Stimulated activated memory B cell treated with anti-CD40 and anti-IgM and Interleukin-4, amounts not matched to agents 10 μg/mL and 1 μg/mL and 100 μg/mL, for 72 hours (primary cell): Measurements from ENCODE around the gene FAM168A.
"Not testable (repeated sequence)": the region's sequence is repeated elsewhere in the genome, so short reads cannot be mapped to it uniquely, and the experiment has no call there.

ENCODE experiments used
- ATAC-seq: fragments of 150-1000 bp; cut with Tn5 transposase; 2 replicates; pipeline ENCODE4 v1.10.0; 2021
- H3K27ac Mint-ChIP-seq: one replicate; pipeline ENCODE4 v1.8.0; 2022; ENCODE audit warnings: mild to moderate bottlenecking, mixed read lengths
- H3K27me3 Mint-ChIP-seq: one replicate; pipeline ENCODE4 v1.8.0; 2022; ENCODE audit warnings: mixed read lengths
- H3K36me3 Mint-ChIP-seq: one replicate; pipeline ENCODE4 v1.8.0; 2022; ENCODE audit warnings: mixed read lengths
- H3K4me1 Mint-ChIP-seq: one replicate; pipeline ENCODE4 v1.8.0; 2022; ENCODE audit warnings: mixed read lengths
- H3K4me3 Mint-ChIP-seq: one replicate; pipeline ENCODE4 v1.8.0; 2022; ENCODE audit warnings: mild to moderate bottlenecking, moderate library complexity, mixed read lengths
- H3K9me3 Mint-ChIP-seq: one replicate; pipeline ENCODE4 v1.8.0; 2022; ENCODE audit warnings: mixed read lengths

Gene FAM168A

DNA sequence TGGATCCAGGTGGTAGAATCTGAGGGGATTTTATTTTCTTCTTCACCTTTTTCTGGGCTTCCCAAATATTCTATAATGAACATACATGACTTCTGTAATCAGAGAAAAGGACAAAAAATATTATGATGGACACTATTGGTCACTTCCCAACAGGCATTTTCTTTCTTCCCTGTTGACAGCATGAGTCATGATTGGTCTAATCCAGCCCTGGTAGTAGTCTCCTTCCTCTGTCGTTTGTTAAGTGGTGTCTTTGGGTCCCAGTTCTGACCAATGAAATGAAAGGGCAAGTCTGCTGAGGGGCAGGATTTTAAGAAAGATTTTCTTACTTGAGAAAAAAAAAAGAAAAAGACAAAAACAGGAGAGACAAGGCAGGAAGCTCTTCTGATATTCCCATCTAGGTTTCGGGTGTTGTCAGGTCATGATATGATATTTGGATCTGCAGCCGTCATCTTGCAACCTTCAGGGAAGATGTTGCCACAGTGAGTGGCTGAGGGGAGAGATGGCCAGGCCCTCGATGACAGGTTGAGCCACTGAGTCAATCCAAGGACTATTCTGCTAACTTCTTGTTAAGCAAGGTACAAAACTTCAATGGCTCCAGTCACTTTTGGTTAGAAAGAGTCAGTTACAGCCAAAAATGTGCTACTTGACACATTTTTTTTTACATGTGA is 25.1 kb upstream of the FAM168A start:
- H3K9me3 Mint-ChIP-seq, result no peaks in the 10 kb centered on the region
- peaks cover 21% of the 10 kb centered on the region for H3K4me1 Mint-ChIP-seq
- H3K27ac Mint-ChIP-seq, result no peak overlapping the region
- no peaks in the 10 kb centered on the region for H3K36me3 Mint-ChIP-seq
- ATAC-seq, result no peak
- no peak overlapping the region for H3K4me3 Mint-ChIP-seq
- peaks cover 22% of the 10 kb centered on the region for H3K27me3 Mint-ChIP-seq

DNA sequence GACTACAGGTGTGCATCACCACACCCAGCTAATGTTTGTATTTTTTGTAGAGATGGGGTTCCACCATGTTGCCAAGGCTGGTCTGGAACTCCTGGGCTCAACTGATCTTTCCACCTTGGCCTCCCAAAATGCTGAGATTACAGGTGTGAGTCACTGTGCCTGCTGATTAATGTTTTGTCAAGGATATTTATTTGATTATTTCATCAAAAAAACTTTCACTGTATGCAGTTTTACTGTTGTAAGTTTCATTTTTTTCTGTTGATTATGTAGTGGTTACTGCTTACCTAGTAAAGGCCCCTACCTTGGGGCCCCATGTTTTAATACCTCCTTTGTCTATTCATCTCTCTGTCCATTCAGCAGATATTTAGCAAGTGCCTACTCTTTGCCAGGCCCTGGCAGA is 16.7 kb upstream of the FAM168A start:
- Mint-ChIP-seq H3K27ac (no peak overlapping the region), H3K27me3 (peaks cover 7% of the 10 kb centered on the region), H3K4me1 (no peaks in the 10 kb centered on the region), H3K4me3 (no peak overlapping the region), H3K9me3 (no peaks in the 10 kb centered on the region), H3K36me3 (no peaks in the 10 kb centered on the region)
- no peak for ATAC-seq

DNA sequence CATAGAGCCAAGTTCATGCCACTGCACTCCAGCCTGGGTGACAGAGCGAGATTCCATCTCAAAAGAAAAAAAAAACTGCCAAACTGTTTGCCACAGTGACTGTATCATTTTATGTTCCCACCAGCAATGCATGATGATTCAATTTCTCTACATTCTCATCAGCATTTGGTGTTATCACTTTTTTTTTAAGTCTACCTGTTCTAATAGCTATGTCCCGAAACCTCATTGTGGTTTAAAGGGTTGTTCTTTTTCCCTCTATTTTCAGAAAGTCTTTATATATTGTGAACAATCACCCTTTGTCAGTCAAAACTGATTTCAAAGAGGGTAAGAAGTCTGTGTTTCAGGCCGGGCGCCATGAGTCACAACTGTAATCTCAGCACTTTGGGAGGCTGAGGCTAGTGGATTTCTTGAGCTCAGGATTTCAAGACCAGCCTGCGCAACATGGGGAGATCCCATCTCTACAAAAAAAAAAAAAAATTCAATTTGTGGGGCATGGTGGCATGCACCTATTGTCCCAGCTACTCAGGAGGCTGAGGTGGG is 14.8 kb upstream of the FAM168A start:
- no peak overlapping the region for H3K4me3 Mint-ChIP-seq
- H3K27me3 Mint-ChIP-seq, result peaks cover 10% of the 10 kb centered on the region
- no peak overlapping the region for H3K27ac Mint-ChIP-seq
- ATAC-seq, result no peak
- H3K36me3 Mint-ChIP-seq, result no peaks in the 10 kb centered on the region
- no peaks in the 10 kb centered on the region for H3K9me3 Mint-ChIP-seq
- H3K4me1 Mint-ChIP-seq, result no peaks in the 10 kb centered on the region

- peak overlapping the region; percentile 94 for H3K27ac Mint-ChIP-seq
- no peaks in the 10 kb centered on the region for H3K27me3 Mint-ChIP-seq
- H3K9me3 Mint-ChIP-seq, result no peaks in the 10 kb centered on the region
- no peaks in the 10 kb centered on the region for H3K36me3 Mint-ChIP-seq
- no peak for ATAC-seq
- peaks cover 37% of the 10 kb centered on the region for H3K4me1 Mint-ChIP-seq
- H3K4me3 Mint-ChIP-seq, result peak overlapping the region; percentile 93
Observed at GRCh38 chr11:73598719-73599379, 937 bp upstream of the FAM168A start.

GRCh38 chr11:73597336-73597955 is 466 bp downstream of the FAM168A start:
- Mint-ChIP-seq H3K27me3 (no peaks in the 10 kb centered on the region), H3K27ac (peak overlapping the region; percentile 94)
- ATAC-seq, result no peak

DNA sequence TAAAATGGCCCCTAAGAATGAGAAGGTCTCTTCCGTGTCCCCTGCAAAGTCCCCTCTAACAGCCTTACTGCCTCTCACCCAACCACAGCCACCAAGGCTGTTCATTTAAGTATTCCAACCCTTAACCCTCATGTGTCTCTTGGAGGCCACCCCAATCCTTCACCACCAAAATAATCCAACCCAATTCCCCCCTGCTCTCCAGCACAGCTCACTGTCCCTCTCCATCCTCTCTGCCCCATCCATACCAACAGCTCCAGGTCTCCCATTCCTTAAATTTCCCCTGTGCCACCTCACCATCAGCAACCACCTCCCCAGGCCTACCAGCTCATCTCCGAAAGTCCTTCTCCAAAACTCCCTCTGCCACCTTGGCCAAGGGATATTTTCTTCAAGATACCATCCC is 1.4 kb downstream of the FAM168A start:
- peak overlapping the region; percentile 94 for H3K27ac Mint-ChIP-seq
- peaks cover 52% of the 10 kb centered on the region for H3K4me1 Mint-ChIP-seq
- no peaks in the 10 kb centered on the region for H3K27me3 Mint-ChIP-seq
- ATAC-seq, result no peak
- H3K4me3 Mint-ChIP-seq, result peak overlapping the region; percentile 93
- peaks cover 6% of the 10 kb centered on the region for H3K36me3 Mint-ChIP-seq
- H3K9me3 Mint-ChIP-seq, result no peaks in the 10 kb centered on the region

More at GRCh38 chr11:73597336-73597955, 466 bp downstream of the FAM168A start:
- H3K9me3 Mint-ChIP-seq, result no peaks in the 10 kb centered on the region
- H3K4me1 Mint-ChIP-seq, result peaks cover 44% of the 10 kb centered on the region
- H3K36me3 Mint-ChIP-seq, result peaks cover 3% of the 10 kb centered on the region
- peak overlapping the region; percentile 93 for H3K4me3 Mint-ChIP-seq

DNA sequence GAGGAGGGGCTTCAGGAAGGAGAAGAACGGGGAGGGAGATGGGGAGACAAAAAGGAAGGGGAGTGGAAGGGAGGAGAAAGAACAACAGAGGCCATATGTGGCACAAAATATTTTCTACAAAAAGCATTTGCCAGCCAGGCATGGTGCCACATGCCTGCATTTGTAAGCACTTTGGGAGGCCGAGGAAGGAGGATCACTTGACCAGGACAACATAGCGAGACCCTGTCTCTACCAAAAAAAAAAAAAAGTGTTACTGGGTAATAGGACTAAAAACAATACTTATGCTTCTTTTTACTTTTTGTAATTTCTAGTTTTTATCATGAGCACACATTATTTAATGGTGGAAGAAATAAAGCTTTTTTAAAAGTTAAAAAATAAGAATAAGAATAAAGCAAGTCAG is 5.3 kb downstream of the FAM168A start:
- Mint-ChIP-seq H3K4me3 (no peak overlapping the region), H3K27ac (no peak overlapping the region), H3K36me3 (peaks cover 6% of the 10 kb centered on the region), H3K27me3 (no peaks in the 10 kb centered on the region), H3K9me3 (no peaks in the 10 kb centered on the region), H3K4me1 (peaks cover 43% of the 10 kb centered on the region)
- ATAC-seq, result no peak

- no peak overlapping the region for H3K4me3 Mint-ChIP-seq
- H3K27me3 Mint-ChIP-seq, result no peaks in the 10 kb centered on the region
- peaks cover 34% of the 10 kb centered on the region for H3K4me1 Mint-ChIP-seq
- H3K36me3 Mint-ChIP-seq, result peaks cover 6% of the 10 kb centered on the region
- ATAC-seq, result no peak
- H3K9me3 Mint-ChIP-seq, result no peaks in the 10 kb centered on the region
- H3K27ac Mint-ChIP-seq, result no peak overlapping the region
Observed at GRCh38 chr11:73591743-73592142, 6.2 kb downstream of the FAM168A start.

- no peaks in the 10 kb centered on the region for H3K9me3 Mint-ChIP-seq
- no peak for ATAC-seq
- H3K4me1 Mint-ChIP-seq, result peaks cover 27% of the 10 kb centered on the region
- no peaks in the 10 kb centered on the region for H3K27me3 Mint-ChIP-seq
- no peak overlapping the region for H3K27ac Mint-ChIP-seq
- H3K36me3 Mint-ChIP-seq, result peaks cover 6% of the 10 kb centered on the region
- no peak overlapping the region for H3K4me3 Mint-ChIP-seq
Observed at GRCh38 chr11:73590991-73591390, 6.9 kb downstream of the FAM168A start.

DNA sequence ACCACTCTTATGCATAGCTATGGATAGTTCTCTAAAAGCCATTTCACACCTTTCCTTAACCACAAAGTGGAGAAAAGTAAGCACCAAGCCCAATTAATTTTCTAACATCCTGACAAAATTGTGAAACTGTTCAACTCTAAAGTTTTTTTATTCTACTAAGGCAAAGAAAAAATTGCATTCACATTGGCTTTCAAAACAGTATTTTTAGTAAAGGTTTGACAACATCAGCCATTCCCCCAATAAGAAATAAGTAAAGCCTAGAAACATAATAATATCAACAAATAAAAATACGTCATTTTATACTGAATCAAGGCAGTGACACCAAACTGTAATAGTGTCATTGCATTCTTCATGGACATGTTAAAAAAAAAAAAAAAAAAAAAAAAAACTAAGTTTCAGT is 11.1 kb downstream of the FAM168A start:
- H3K9me3 Mint-ChIP-seq, result no peaks in the 10 kb centered on the region
- H3K4me1 Mint-ChIP-seq, result peaks cover 6% of the 10 kb centered on the region
- ATAC-seq, result no peak
- peaks cover 12% of the 10 kb centered on the region for H3K36me3 Mint-ChIP-seq
- H3K4me3 Mint-ChIP-seq, result no peak overlapping the region
- no peaks in the 10 kb centered on the region for H3K27me3 Mint-ChIP-seq
- no peak overlapping the region for H3K27ac Mint-ChIP-seq

DNA sequence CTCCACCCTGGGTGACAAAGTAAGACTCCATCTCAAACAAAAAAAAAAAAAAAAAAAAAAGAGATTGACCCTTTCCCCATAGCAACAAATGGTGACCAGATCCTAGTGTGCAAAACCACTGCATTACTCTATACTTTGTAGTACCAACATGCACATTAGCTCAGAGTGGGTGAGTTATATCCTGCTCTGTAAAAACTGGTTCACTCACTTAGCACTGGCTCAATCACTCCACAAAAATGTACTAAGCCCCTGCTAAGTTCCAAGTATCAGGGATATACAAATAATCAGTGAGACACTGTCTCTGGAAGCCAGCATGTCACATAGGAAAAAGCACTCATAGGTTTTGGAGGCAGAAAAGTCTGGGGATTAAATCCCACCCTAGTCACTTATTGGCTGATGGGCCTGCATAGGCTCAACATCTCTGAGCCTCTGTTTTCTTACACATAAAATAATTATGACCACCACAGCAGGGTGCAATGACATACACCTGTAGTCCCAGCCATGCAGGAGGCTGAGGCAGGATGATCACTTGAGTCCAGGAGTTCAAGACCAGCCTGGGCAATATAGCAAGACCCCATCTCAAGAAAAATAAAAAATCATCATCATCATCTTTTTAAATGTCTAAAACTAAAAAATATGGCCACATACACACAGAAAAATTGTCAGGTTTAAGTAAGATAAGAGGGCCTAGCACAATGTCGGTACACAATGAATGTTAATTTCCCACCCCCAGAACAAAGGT is 11.9 kb downstream of the FAM168A start:
- no peaks in the 10 kb centered on the region for H3K27me3 Mint-ChIP-seq
- no peak for ATAC-seq
- peaks cover 12% of the 10 kb centered on the region for H3K36me3 Mint-ChIP-seq
- no peaks in the 10 kb centered on the region for H3K9me3 Mint-ChIP-seq
- H3K4me1 Mint-ChIP-seq, result peaks cover 10% of the 10 kb centered on the region
- H3K4me3 Mint-ChIP-seq, result no peak overlapping the region
- no peak overlapping the region for H3K27ac Mint-ChIP-seq

DNA sequence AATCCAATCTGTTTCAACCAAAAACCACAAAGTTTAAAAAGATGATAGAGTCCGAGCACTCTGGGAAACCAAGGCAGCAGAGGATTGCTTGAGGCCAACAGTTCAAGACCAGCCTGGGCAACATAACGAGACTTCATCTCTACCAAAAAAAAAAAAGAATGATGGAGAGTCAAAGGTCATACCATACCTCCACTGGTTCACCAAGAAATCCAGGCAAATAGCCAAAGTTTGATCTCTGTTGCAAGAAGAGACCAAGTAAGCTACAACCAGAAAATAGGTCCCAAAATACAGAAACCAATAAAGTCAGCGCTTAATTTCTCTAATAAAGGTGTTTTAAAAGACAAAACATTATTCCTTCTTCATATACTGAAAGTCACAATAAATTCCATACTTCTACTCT is 13.1 kb downstream of the FAM168A start:
- Mint-ChIP-seq H3K9me3 (no peaks in the 10 kb centered on the region), H3K4me3 (no peak overlapping the region), H3K27me3 (no peaks in the 10 kb centered on the region), H3K27ac (no peak overlapping the region), H3K4me1 (peaks cover 22% of the 10 kb centered on the region), H3K36me3 (peaks cover 12% of the 10 kb centered on the region)
- no peak for ATAC-seq

DNA sequence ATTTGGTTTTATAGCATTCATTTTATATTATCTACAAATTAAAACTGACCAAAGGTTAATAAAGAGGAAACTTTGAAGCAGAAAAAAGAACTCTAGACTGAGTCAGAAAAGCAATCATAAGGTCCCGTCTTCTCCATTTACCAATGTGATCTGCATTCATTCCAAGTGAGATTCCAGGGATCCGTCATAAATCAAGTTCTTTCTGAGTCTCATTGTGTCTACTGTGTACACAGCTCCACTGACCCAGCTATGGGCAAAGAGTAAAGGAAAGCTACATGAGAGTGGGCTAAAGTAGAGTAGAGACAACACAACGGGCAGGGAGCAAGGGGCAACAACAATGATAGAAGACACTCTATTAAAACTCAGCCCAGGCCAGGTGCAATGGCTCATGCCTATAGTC is 15.3 kb downstream of the FAM168A start:
- Mint-ChIP-seq H3K36me3 (peaks cover 25% of the 10 kb centered on the region), H3K27ac (no peak overlapping the region), H3K9me3 (no peaks in the 10 kb centered on the region), H3K27me3 (no peaks in the 10 kb centered on the region), H3K4me1 (peaks cover 36% of the 10 kb centered on the region), H3K4me3 (no peak overlapping the region)
- no peak for ATAC-seq

GRCh38 chr11:73580749-73581148 is 17.2 kb downstream of the FAM168A start:
- not testable (repeated sequence) for H3K27me3 Mint-ChIP-seq, ATAC-seq, H3K9me3 Mint-ChIP-seq
- peak overlapping the region; percentile 79 for H3K27ac Mint-ChIP-seq
- H3K4me3 Mint-ChIP-seq, result peak overlapping the region; percentile 3
- H3K4me1 Mint-ChIP-seq, result peaks cover 40% of the 10 kb centered on the region
- H3K36me3 Mint-ChIP-seq, result peaks cover 28% of the 10 kb centered on the region
